Fibroblast of the conjunctiva (primary cell): ENCODE measurements around the gene ARMC9.
"Not testable (repeated sequence)": the region's sequence is repeated elsewhere in the genome, so short reads cannot be mapped to it uniquely, and the experiment has no call there.

ENCODE experiments used
- DNase-seq: peaks from one replicate; pipeline ENCODE4 v3.0.0-alpha.2; 2010; ENCODE audit warnings: low read depth

ARMC9 gene

GRCh38 chr2:231245249-231246094, 47.0 kb downstream of the ARMC9 start:
- DNase-seq: no peak

- no peak for DNase-seq
Observed at GRCh38 chr2:231246171-231246842, 47.9 kb downstream of the ARMC9 start.

GRCh38 chr2:231250146-231250545, 51.7 kb downstream of the ARMC9 start:
- no peak for DNase-seq

- DNase-seq: no peak
Observed at GRCh38 chr2:231250698-231251097, 52.3 kb downstream of the ARMC9 start.

GRCh38 chr2:231253292-231253691, 54.9 kb downstream of the ARMC9 start:
- DNase-seq: not testable (repeated sequence)

GRCh38 chr2:231256494-231256893, 58.1 kb downstream of the ARMC9 start:
- no peak for DNase-seq

- no peak for DNase-seq
Observed at GRCh38 chr2:231257763-231258162, 59.3 kb downstream of the ARMC9 start.

GRCh38 chr2:231258701-231259100, 60.3 kb downstream of the ARMC9 start:
- DNase-seq: no peak

- no peak for DNase-seq
Observed at GRCh38 chr2:231259104-231259503, 60.7 kb downstream of the ARMC9 start.

- DNase-seq: no peak
Observed at GRCh38 chr2:231260442-231261208, 62.2 kb downstream of the ARMC9 start.

GRCh38 chr2:231263118-231263831, 64.8 kb downstream of the ARMC9 start:
- DNase-seq: no peak

GRCh38 chr2:231270221-231271114, 72.0 kb downstream of the ARMC9 start:
- DNase-seq: no peak

GRCh38 chr2:231272991-231273390, 74.6 kb downstream of the ARMC9 start:
- DNase-seq: no peak

GRCh38 chr2:231276987-231277386, 78.6 kb downstream of the ARMC9 start:
- no peak for DNase-seq

GRCh38 chr2:231277962-231278361, 79.5 kb downstream of the ARMC9 start:
- DNase-seq: no peak

GRCh38 chr2:231278868-231279267, 80.4 kb downstream of the ARMC9 start:
- DNase-seq: no peak

GRCh38 chr2:231280846-231281245, 82.4 kb downstream of the ARMC9 start:
- DNase-seq: no peak

GRCh38 chr2:231284296-231284695, 85.9 kb downstream of the ARMC9 start:
- DNase-seq: no peak

GRCh38 chr2:231286964-231287363, 88.5 kb downstream of the ARMC9 start:
- no peak for DNase-seq

- no peak for DNase-seq
Observed at GRCh38 chr2:231287696-231288095, 89.3 kb downstream of the ARMC9 start.

GRCh38 chr2:231288590-231288989, 90.2 kb downstream of the ARMC9 start:
- DNase-seq: no peak
